HG03457 (cell line): Measurements from ENCODE around the gene UIMC1.

Experiments
- ATAC-seq: cut with Tn5 transposase; IDR thresholded peaks from one replicate; pipeline ENCODE4 v1.9.1; 2021; ENCODE audit warnings: moderate number of reproducible peaks; ENCODE audit not compliant: unreplicated experiment

The UIMC1 gene

GRCh38 chr5:176956756-176957155 is 49.8 kb downstream of the UIMC1 start:
- ATAC-seq: no peak

- ATAC-seq: no peak
These were observed 50.7 kb downstream of the UIMC1 start for GRCh38 chr5:176955895-176956294.

DNA sequence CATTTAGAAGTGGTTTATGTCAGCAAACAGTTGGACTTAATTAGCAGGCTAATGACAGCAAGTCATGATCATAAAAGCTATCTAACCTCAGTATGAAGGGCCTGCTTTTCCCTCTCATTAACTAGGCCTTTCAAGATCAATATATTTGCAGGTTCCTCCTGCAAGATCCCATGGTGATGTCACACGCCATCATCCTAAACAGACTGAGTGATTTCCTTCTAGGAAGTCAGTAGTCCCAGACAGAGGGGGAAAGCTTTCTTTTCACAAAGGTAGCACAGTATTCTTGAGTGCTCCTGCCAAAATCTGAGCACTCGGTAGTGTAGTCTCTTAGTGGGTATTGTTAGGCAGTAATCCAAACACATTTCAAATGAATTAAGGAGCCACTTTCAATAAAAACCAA is 52.5 kb downstream of the UIMC1 start:
- ATAC-seq: no peak

DNA sequence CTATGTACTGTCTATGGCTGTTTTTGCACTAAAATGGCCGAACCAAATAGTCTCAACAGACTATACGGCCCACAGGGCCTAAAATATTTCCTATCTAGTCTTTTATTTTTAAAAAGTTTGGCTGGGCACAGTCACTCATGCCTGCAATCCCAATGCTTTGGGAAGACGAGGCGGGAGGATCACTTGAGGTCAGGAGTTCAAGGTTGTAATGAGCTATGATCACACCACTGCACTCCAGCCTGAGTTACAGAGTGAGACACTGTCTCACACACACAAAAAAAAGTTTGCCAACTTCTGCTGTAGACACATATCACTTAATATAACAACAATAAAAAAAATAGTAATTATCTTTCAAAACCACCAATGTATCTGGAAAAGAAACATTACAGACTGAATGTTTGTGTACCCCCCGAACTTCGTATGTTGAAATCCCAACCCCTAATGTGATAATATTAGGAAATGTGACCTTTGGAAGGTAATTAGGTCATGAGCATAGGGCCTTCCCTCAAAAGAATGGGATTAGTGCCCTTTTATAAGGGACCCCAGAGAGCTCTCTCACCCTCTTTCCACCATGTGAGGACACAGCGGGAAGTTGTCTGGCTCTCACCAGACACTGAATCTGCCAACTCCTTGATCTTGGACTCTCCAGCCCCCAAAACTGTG is 53.9 kb downstream of the UIMC1 start:
- no peak for ATAC-seq

GRCh38 chr5:176948458-176948857 is 58.1 kb downstream of the UIMC1 start:
- ATAC-seq: no peak

- no peak for ATAC-seq
These were observed 58.7 kb downstream of the UIMC1 start for GRCh38 chr5:176947847-176948246.

- no peak for ATAC-seq
These were observed 62.3 kb downstream of the UIMC1 start for GRCh38 chr5:176944268-176944667.

- no peak for ATAC-seq
These were observed 62.8 kb downstream of the UIMC1 start for GRCh38 chr5:176943816-176944215.

DNA sequence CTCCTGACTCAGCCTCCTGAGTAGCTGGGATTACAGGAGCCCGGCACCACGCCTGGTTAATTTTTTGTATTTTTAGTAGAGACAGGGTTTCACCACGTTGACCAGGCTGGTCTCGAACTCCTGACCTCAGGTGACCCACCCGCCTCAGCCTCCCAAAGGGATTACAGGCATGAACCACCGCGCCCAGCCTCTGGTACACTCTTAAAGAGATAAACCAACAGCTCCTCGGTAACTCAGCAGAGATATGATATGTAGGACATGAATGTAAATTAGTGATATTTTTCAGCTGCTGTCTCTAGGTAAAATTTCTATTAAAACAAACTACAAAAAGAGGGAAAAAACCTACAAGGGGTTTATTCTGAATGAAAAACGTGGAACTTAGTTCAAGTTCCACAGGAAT is 64.6 kb downstream of the UIMC1 start:
- ATAC-seq: no peak

DNA sequence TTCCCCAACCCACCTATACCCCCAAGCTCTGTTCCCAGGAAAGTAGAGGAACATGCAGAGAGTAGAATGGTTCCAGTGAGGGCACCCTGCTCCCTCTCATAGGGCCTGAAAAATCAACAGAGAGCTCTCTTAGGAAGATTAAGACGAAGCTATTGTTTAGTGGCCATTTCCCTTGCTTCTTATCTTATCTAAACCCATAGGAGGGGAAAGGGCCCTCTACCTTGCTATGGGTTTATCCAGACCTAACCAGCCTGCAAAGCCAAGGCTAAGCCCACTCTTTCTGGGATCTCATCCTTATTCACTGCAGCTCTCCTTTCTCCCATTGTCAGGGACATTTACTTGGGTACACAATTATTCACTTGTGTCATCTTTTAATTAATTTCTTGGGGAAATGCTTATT is 68.1 kb downstream of the UIMC1 start:
- ATAC-seq: no peak

- ATAC-seq: no peak
These were observed 71.6 kb downstream of the UIMC1 start for GRCh38 chr5:176935017-176935416.

DNA sequence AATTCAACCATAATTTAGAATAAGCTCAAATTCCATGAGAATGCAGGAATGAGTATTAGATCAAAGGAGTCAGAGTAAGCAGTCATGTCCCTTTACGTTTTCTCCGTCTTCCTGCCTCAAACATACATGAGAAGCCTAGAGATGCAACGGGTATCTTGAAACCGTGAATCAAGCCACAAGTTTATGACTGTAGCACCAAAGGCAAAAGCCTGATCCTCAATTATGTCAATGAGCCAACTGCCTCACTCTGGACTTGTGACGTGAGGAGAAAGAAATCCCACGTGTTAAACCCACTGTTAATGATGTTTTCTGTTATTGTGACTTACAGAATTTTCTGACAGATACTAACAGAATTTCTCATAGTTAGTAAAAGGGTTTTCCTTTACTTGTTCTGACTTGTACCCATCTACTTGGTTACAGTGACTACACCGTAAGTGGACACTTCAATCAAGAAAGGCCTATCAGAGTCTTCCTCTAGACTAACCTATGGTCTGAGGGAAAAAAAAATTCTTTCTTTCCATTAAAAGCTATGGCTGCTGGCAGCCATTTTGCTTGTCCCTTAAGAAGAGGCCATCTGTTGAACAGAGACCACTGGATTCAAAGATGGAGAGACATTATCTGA is 72.2 kb downstream of the UIMC1 start:
- no peak for ATAC-seq

DNA sequence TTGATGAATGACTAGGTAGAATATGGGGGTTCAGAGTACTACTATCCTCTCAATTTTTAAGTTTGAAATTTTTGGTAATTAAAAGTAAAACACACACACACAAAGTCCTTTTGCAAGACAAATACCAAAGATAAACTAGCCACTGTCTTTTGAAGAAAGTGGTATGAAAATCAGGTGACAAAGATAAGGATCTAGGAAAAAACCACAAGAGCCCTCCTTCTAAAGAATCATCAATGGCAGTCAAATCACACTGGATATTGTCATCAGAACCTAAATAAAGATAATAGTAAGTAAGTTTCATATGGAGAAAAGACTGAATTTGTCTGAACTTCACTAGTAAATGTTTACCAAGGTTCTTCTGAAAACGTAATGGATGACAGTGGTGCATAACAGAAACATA is 76.9 kb downstream of the UIMC1 start:
- no peak for ATAC-seq

- ATAC-seq: no peak
These were observed 79.0 kb downstream of the UIMC1 start for GRCh38 chr5:176927562-176927961.

DNA sequence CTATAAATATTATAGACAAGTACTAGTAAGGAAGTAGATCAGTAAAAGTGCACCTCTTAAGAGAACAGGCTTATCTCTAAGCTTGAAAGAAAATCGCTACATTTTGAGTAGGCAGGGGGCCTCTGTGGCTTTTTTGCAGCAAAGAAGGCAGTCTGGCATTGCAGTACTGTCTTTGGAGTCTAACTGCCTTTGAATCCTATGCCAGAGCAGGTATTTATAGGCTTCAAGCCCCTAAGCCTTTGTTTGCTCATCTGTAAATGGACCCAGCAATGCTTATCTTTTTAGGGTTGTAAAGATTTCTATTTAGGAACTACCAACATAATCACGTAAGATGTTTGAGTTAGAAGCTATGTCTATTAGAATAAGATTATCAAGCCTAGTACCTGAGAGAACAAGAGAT is 83.8 kb downstream of the UIMC1 start:
- no peak for ATAC-seq

DNA sequence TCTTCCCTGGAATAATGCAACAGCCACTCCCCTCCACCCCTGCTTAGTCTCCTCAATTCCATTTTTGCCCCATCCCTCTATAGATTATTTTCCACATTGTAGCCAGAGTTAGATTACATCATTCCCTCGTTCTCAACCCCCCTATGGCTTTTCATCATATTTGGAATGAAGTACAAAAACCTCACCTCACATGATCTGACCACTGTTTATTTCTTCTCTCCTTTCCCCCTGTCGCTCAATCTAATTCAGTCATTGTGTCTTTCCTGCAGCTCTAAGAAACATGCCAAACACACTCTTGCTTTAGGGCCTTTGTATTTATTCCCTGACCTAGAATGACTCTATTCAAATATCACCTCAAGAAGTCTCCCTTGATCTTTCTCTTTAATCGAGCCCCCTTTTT is 84.9 kb downstream of the UIMC1 start:
- no peak for ATAC-seq

DNA sequence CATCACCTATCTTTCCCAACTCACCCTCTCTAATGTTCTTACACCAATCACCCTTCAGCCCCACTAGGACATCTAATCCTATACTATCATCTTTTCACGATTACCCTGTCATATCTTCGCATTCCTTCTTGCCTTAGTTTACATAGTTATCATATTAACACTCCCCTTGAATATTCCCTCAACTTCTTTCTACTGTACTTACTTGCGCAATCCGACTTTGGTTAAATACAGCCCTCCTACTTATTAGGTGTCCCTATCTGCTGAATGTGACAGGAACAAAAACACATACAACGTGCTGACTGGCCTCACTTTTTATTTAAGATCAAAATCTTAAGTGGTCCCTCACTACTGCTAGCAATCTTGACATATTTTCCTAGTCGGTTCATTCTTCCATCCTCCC is 88.0 kb downstream of the UIMC1 start:
- ATAC-seq: no peak

GRCh38 chr5:176916337-176916736 is 90.2 kb downstream of the UIMC1 start:
- ATAC-seq: no peak

- no peak for ATAC-seq
These were observed 90.7 kb downstream of the UIMC1 start for GRCh38 chr5:176915906-176916305.

- ATAC-seq: no peak
These were observed 94.5 kb downstream of the UIMC1 start for GRCh38 chr5:176912115-176912514.

- ATAC-seq: no peak
These were observed 97.8 kb downstream of the UIMC1 start for GRCh38 chr5:176908675-176909368.

DNA sequence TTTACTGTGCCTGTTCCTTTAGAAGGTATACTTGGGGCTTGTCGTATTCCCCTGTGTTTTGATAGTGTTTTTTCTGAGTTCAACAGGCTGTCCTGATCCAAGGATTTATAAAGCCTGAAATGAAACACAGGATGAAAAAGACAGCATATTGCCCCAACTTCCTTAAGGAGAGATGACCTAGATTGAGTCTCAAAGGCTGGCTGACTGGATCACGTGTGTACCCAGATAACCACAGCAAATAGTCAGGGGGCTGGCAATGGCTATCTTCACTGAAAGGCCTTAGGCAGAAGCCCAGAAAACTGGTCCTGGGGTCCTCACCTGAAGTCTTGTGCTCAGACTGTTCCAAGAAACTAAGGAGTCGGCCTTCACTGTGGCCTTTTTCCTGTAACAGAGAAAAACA is 99.8 kb downstream of the UIMC1 start:
- ATAC-seq: no peak
